GM12878 (cell line): Measurements from ENCODE around the gene SVIL.
"Not testable (repeated sequence)": the region's sequence is repeated elsewhere in the genome, so short reads cannot be mapped to it uniquely, and the experiment has no call there.

Source experiments
- BMI1 ChIP-seq: fragments of 450-650 bp; IDR thresholded peaks from 2 replicates; pipeline ENCODE4 v1.6.1; 2016; ENCODE audit warnings: mild to moderate bottlenecking, moderate library complexity, borderline replicate concordance
- CBFB ChIP-seq: IDR thresholded peaks from 2 replicates; pipeline ENCODE4 v1.6.1; 2016; ENCODE audit warnings: antibody characterized with exemption, low read depth
- CHD2 ChIP-seq: IDR thresholded peaks from 2 replicates; pipeline ENCODE4 v1.6.1; 2011; ENCODE audit warnings: low read depth, low read length, improper control_type of control experiment, borderline replicate concordance
- EZH2 ChIP-seq: IDR thresholded peaks from 2 replicates; pipeline ENCODE4 v1.6.1; 2012; ENCODE audit warnings: low read depth, mild to moderate bottlenecking, control low read depth, inconsistent platforms, low read length, borderline replicate concordance; ENCODE audit not compliant: control insufficient read depth
- POLR2A ChIP-seq: IDR thresholded peaks from 2 replicates; pipeline ENCODE4 v1.6.1; 2011; ENCODE audit warnings: low read depth, mild to moderate bottlenecking, low read length
- POLR2AphosphoS5 ChIP-seq: IDR thresholded peaks from 2 replicates; pipeline ENCODE4 v1.6.1; 2011; ENCODE audit warnings: mild to moderate bottlenecking, low read length, inconsistent platforms
- RAD21 ChIP-seq: IDR thresholded peaks from 2 replicates; pipeline ENCODE4 v1.6.1; 2011; ENCODE audit warnings: mild to moderate bottlenecking, low read depth, low read length, moderate library complexity; ENCODE audit not compliant: insufficient read depth
- ZNF384 ChIP-seq: IDR thresholded peaks from 2 replicates; pipeline ENCODE4 v1.6.1; 2012; ENCODE audit warnings: low read depth, mild to moderate bottlenecking, low read length, improper control_type of control experiment, borderline replicate concordance
- TF ChIP-seq, protein P1 (sequence below), 3 experiments: IDR thresholded peaks in 2 of 3; conservative IDR thresholded peaks in 1 of 3; 2 replicates each; pipeline ENCODE4 v1.5.1; 2011; ENCODE audit warnings: low read depth in 3 of 3, low read length in 3 of 3, mild to moderate bottlenecking in 3 of 3, control low read depth in 2 of 3, moderate library complexity in 2 of 3, inconsistent platforms in 1 of 3, mixed read lengths in 1 of 3; ENCODE audit not compliant: control insufficient read depth in 2 of 3, insufficient read depth in 1 of 3; ENCODE audit errors: extremely low read depth in 1 of 3
- TF ChIP-seq, protein P2 (sequence below): IDR thresholded peaks from 2 replicates; pipeline ENCODE4 v1.6.1; 2011; ENCODE audit warnings: low read depth, mild to moderate bottlenecking, low read length, moderate library complexity, borderline replicate concordance; ENCODE audit errors: extremely low read depth
- TF ChIP-seq, protein P3 (sequence below): fragments of 450-650 bp; IDR thresholded peaks from 2 replicates; pipeline ENCODE4 v1.6.1; 2017; ENCODE audit warnings: borderline replicate concordance

DNA sequence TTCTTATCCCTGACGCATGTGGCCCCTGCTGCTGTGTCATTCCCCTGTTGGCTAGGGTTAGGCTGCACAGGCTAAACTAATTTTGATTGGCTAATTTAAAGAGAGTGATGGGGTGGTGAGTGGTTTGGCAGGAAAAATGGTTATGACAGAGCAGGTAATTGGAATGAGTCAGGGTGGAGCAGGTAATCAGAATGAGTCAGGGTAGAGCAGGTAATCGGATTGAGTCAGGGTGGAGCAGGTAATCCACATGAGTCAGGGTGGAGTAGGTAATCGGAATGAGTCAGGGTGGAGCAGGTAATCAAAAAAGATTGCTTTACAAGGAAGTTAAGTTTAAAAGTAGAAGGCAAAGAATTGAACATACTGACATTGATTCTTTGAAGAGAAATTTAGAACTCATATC is 195.8 kb downstream of the SVIL start:
- TF ChIP-seq RAD21, ZNF384, POLR2AphosphoS5, BMI1, CBFB, EZH2, CHD2, POLR2A: not testable (repeated sequence)
- TF ChIP-seq, protein P1, sequence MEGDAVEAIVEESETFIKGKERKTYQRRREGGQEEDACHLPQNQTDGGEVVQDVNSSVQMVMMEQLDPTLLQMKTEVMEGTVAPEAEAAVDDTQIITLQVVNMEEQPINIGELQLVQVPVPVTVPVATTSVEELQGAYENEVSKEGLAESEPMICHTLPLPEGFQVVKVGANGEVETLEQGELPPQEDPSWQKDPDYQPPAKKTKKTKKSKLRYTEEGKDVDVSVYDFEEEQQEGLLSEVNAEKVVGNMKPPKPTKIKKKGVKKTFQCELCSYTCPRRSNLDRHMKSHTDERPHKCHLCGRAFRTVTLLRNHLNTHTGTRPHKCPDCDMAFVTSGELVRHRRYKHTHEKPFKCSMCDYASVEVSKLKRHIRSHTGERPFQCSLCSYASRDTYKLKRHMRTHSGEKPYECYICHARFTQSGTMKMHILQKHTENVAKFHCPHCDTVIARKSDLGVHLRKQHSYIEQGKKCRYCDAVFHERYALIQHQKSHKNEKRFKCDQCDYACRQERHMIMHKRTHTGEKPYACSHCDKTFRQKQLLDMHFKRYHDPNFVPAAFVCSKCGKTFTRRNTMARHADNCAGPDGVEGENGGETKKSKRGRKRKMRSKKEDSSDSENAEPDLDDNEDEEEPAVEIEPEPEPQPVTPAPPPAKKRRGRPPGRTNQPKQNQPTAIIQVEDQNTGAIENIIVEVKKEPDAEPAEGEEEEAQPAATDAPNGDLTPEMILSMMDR (IDR thresholded peaks at IDR 0.05 in 2 of 3, conservative IDR thresholded peaks at IDR 0.05 in 1 of 3; ENCODE audit: control insufficient read depth in 2 of 3, extremely low read depth in 1 of 3, insufficient read depth in 1 of 3, low read depth in 3 of 3, low read length in 3 of 3): not testable (repeated sequence)
- TF ChIP-seq, protein P2, sequence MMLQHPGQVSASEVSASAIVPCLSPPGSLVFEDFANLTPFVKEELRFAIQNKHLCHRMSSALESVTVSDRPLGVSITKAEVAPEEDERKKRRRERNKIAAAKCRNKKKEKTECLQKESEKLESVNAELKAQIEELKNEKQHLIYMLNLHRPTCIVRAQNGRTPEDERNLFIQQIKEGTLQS: not testable (repeated sequence)
- TF ChIP-seq, protein P3, sequence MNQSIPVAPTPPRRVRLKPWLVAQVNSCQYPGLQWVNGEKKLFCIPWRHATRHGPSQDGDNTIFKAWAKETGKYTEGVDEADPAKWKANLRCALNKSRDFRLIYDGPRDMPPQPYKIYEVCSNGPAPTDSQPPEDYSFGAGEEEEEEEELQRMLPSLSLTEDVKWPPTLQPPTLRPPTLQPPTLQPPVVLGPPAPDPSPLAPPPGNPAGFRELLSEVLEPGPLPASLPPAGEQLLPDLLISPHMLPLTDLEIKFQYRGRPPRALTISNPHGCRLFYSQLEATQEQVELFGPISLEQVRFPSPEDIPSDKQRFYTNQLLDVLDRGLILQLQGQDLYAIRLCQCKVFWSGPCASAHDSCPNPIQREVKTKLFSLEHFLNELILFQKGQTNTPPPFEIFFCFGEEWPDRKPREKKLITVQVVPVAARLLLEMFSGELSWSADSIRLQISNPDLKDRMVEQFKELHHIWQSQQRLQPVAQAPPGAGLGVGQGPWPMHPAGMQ: not testable (repeated sequence)
